ENCODE measurements around the gene SHPK. TPM values are rescaled to one million over a fixed set of nuclear protein-coding genes. Genes with fewer than 3 reads are reported as not detected.

Gene SHPK
- total and polyA plus RNA-seq, 9 of the 15 experiments (the other 6 are each of a cell fraction or from before 2014, with no cell fraction given): 2.5 to 16.3 (median 11.8) TPM

- TF ChIP-seq ZBTB12 (CRISPR knock-in tag; IDR thresholded peaks at IDR 0.05): 0 out of 2 replicates have a peak, but pooled peaks have one; percentile 15
- peak; percentile 58 for TF ChIP-seq NFIC (IDR thresholded peaks at IDR 0.05)
- no peak for TF ChIP-seq FOXK2 (conservative IDR thresholded peaks at IDR 0.05 in 1 of 2, IDR thresholded peaks at IDR 0.05 in 1 of 2; ENCODE audit: low read depth in 2 of 2)
- TF ChIP-seq GTF2E2 (tag; IDR thresholded peaks at IDR 0.05): peak; percentile 33; the same call in 1 of the 2 replicates
- no peak for TF ChIP-seq PRMT5 (CRISPR knock-in tag; IDR thresholded peaks at IDR 0.05)
- TF ChIP-seq ZBTB2 (IDR thresholded peaks at IDR 0.05): peak; percentile 97
- TF ChIP-seq TSC22D4 (tag; IDR thresholded peaks at IDR 0.05): no peak
- peak; percentile 84 for TF ChIP-seq SUPT5H (IDR thresholded peaks at IDR 0.05)
- TF ChIP-seq FOXA3 (CRISPR knock-in tag; conservative IDR thresholded peaks at IDR 0.05 in 1 of 2, IDR thresholded peaks at IDR 0.05 in 1 of 2): no peak
- TF ChIP-seq TSHZ1 (CRISPR knock-in tag; IDR thresholded peaks at IDR 0.05): no peak
- TF ChIP-seq MCM5 (IDR thresholded peaks at IDR 0.05; ENCODE audit: low read depth): no peak
- TF ChIP-seq ZNF134 (CRISPR knock-in tag; conservative IDR thresholded peaks at IDR 0.05): no peak
- no peak for TF ChIP-seq SMAD3 (CRISPR knock-in tag; conservative IDR thresholded peaks at IDR 0.05)
- TF ChIP-seq NFE2L1 (tag; IDR thresholded peaks at IDR 0.05; ENCODE audit: borderline replicate concordance, low read depth): no peak
- TF ChIP-seq THAP12 (CRISPR knock-in tag; IDR thresholded peaks at IDR 0.05): no peak
- TF ChIP-seq TCF3 (CRISPR knock-in tag; IDR thresholded peaks at IDR 0.05): no peak
- no peak for TF ChIP-seq CREB1 (IDR thresholded peaks at IDR 0.05)
- TF ChIP-seq CREB1 (CRISPR knock-in tag; IDR thresholded peaks at IDR 0.05): no peak; the same call in 1 of the 2 replicates
These were observed 32.4 kb upstream of the SHPK start, which contains the start of the genes EMC6 and TAX1BP3 (continued) for GRCh38 chr17:3668279-3669084.

Measured in K562 (cell line).